Measurements from ENCODE around the gene SLC38A9.
"Not testable (repeated sequence)": the region's sequence is repeated elsewhere in the genome, so short reads cannot be mapped to it uniquely, and the experiment has no call there.

SLC38A9 gene

GRCh38 chr5:55613112-55613868, 98.8 kb downstream of the SLC38A9 start:
- no peak for DNase-seq (ENCODE audit: low read depth in 1 of 2, low spot score in 1 of 2)

- no peak for DNase-seq (ENCODE audit: low read depth in 1 of 2, low spot score in 1 of 2)
Measured at GRCh38 chr5:55610542-55610941, 101.6 kb downstream of the SLC38A9 start.

- no peak for DNase-seq (ENCODE audit: low read depth in 1 of 2, low spot score in 1 of 2)
Measured at GRCh38 chr5:55609413-55609812, 102.7 kb downstream of the SLC38A9 start.

- no peak for DNase-seq (ENCODE audit: low read depth in 1 of 2, low spot score in 1 of 2)
Measured at GRCh38 chr5:55608595-55609349, 103.4 kb downstream of the SLC38A9 start.

GRCh38 chr5:55607309-55607708, 104.8 kb downstream of the SLC38A9 start:
- DNase-seq (ENCODE audit: low read depth in 1 of 2, low spot score in 1 of 2) = not testable (repeated sequence)

- DNase-seq (ENCODE audit: low read depth in 1 of 2, low spot score in 1 of 2) = no peak
Measured at GRCh38 chr5:55604611-55605067, 107.5 kb downstream of the SLC38A9 start.

- DNase-seq (ENCODE audit: low read depth in 1 of 2, low spot score in 1 of 2) = no peak
Measured at GRCh38 chr5:55603922-55604321, 108.2 kb downstream of the SLC38A9 start.

- DNase-seq (ENCODE audit: low read depth in 1 of 2, low spot score in 1 of 2) = no peak
Measured at GRCh38 chr5:55601628-55602027, 110.5 kb downstream of the SLC38A9 start.

GRCh38 chr5:55601204-55601618, 110.9 kb downstream of the SLC38A9 start:
- no peak for DNase-seq (ENCODE audit: low read depth in 1 of 2, low spot score in 1 of 2)

GRCh38 chr5:55600497-55601203, 111.5 kb downstream of the SLC38A9 start:
- no peak for DNase-seq (ENCODE audit: low read depth in 1 of 2, low spot score in 1 of 2)

- DNase-seq (ENCODE audit: low read depth in 1 of 2, low spot score in 1 of 2) = no peak
Measured at GRCh38 chr5:55600086-55600485, 112.0 kb downstream of the SLC38A9 start.

GRCh38 chr5:55599148-55600050, 112.7 kb downstream of the SLC38A9 start:
- no peak for DNase-seq (ENCODE audit: low read depth in 1 of 2, low spot score in 1 of 2)

- no peak for DNase-seq (ENCODE audit: low read depth in 1 of 2, low spot score in 1 of 2)
Measured at GRCh38 chr5:55597014-55597981, 114.8 kb downstream of the SLC38A9 start.

GRCh38 chr5:55594671-55595070, 117.5 kb downstream of the SLC38A9 start:
- no peak for DNase-seq (ENCODE audit: low read depth in 1 of 2, low spot score in 1 of 2)

- DNase-seq (ENCODE audit: low read depth in 1 of 2, low spot score in 1 of 2) = no peak
Measured at GRCh38 chr5:55593115-55593472, 119.0 kb downstream of the SLC38A9 start.

GRCh38 chr5:55592388-55593114, 119.6 kb downstream of the SLC38A9 start:
- no peak for DNase-seq (ENCODE audit: low read depth in 1 of 2, low spot score in 1 of 2)

GRCh38 chr5:55591686-55592085, 120.4 kb downstream of the SLC38A9 start:
- no peak for DNase-seq (ENCODE audit: low read depth in 1 of 2, low spot score in 1 of 2)

GRCh38 chr5:55585206-55585610, 126.9 kb downstream of the SLC38A9 start:
- no peak for DNase-seq (ENCODE audit: low read depth in 1 of 2, low spot score in 1 of 2)

Measured in stimulated activated CD4-positive, alpha-beta T cell treated with anti-CD3 and anti-CD28 coated beads, Interleukin-15, amount 100 ng/mL, for 1 hour (primary cell).